HG02973 (cell line): ENCODE data around the gene STPG4.
"Not testable (repeated sequence)": the region's sequence is repeated elsewhere in the genome, so short reads cannot be mapped to it uniquely, and the experiment has no call there.

Source experiments
- ATAC-seq: cut with Tn5 transposase; IDR thresholded peaks from one replicate; pipeline ENCODE4 v1.9.1; 2021; ENCODE audit warnings: moderate library complexity; ENCODE audit not compliant: unreplicated experiment

The STPG4 gene

DNA sequence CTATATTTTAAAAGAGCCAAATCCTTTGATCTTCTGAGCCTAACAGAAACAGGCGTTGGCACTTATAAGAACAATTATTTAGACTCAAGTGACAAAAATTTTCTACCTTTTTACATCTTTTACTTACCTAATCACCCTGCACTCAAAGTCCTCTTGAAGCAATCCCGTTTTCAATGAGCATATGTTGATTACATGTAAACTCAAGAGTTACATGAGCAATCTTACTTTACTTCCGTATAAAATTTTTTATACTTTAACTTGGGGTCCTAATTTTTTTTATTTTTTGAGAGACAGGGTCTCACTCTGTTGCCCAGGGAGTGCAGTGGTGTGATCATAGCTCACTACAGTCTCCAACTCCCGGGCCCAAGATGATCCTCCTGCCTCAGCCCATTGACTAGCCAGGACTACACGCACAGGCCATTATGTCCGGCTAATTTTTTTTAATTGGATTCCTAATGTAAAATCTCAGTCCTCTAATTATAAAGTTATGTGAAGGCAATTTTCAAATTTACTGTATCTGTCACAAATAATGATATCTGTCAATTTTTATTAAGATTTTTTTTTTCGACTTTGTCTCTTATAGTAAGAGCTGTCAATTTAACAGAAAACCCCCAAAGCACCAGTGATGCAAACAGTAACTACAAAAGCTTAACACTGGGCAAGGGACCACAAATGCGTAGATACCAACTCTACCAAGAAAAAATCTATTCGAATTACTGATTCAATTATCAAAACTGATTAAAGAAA, 19.1 kb upstream of the STPG4 start:
- no peak for ATAC-seq

DNA sequence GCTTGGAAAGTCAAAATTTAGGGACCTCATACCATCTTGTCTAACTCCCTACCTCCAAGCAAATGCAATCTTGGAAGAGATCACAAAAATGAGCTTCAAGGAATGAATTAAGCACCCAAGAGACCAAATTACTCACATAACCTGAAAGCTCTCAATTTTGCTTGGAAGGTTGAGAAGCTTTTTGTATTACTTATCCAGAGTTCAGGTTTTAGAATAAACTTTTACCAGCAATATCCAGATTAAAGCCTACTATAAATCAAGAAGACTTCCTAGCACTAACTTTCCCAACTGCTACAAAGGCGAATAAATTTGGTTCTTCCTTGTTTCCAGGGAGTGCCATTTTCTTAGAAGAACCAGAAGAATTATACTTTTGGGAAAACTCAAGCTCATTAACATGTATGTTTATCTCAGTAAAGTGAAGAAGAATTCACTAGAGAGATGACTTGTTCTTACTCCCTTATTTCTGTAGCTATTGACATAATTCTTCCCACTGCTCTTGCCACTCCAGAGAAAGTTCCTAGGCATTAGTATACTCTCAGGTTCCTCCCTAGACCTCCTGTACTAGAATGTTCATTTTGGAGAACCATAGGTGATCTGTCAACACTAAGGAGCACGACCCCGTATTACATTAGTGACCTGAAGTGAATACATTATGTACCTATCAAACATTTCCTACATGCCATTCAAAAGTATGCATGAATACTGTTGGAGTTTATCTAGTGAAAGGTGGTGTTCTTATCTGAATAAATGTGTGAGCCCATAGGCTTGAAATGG, 18.0 kb upstream of the STPG4 start:
- no peak for ATAC-seq

DNA sequence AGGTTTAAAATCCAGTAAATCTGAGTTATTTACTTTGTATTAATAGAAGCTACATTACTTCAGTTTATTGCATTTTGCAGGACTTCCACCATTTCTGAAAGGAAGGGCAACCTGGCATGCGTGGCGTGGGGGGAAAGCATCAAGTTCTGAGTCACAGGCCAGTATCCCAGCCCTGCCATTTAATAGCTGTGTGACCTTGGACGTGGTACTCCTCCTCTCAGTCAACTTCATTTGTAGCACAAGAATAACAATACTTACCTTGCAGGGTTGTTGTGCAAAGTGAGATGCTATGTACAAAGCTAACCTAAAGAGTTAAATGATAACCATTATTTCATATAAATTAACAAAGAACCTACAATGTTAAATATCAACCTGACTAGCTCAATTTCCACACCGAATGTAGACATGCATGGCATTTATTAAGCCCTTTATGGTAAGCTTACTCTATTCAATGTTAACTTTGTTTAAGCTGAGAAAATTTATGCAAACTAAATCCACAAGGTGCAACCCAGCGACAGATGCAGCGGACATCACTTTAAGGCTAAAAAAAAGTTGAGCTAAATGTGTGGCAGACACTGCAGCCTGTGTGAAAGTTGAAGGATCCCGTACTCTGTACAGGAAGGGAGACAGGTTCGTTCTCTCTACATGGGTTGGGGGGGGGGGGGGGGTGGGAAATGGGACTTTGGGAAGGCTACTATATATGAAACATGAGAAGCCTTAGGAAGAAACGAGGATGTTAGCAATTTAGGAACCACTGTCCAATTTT, 17.2 kb upstream of the STPG4 start:
- no peak for ATAC-seq

- ATAC-seq = no peak
These were observed 14.7 kb upstream of the STPG4 start for GRCh38 chr2:47169784-47170183.

DNA sequence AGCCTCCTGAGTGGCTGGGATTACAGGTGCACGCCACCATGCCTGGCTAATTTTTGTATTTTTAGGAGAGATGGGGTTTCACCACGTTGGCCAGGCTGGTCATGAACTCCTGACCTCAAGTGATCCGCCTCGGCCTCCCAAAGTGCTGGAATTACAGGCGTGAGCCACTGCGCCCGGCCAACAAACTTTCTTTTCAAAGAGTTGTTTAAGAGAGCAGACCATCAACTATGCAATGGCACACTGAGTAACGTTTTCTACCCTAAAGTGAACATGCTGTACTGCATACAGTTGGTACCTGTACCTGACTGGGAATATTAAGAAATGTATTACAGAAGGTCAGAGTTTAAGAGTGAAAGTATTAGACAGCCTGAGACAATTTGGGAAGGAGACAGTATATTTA, 13.8 kb upstream of the STPG4 start:
- not testable (repeated sequence) for ATAC-seq

DNA sequence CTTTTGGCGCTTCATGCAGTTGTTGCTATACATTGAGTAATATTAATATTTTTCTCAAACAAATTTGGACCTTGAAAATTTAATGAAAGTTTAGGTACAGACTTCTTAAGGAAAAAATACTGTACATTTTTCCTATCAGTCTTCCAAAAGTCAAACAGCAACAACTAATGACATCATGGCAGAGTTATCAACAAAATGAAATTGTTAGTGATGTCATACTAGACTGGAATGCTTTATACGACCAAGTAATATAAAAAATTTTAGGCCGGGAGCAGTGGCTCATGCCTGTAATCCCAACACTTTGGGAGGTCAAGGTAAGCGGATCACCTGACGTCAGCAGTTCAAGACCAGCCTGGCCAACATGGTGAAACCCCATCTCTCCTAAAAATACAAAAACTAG, 12.0 kb upstream of the STPG4 start:
- no peak for ATAC-seq

GRCh38 chr2:47165001-47165555, 10.0 kb upstream of the STPG4 start:
- ATAC-seq = no peak

- no peak for ATAC-seq
These were observed 7.7 kb upstream of the STPG4 start for GRCh38 chr2:47162780-47163179.

GRCh38 chr2:47161475-47161874, 6.4 kb upstream of the STPG4 start:
- ATAC-seq = no peak

DNA sequence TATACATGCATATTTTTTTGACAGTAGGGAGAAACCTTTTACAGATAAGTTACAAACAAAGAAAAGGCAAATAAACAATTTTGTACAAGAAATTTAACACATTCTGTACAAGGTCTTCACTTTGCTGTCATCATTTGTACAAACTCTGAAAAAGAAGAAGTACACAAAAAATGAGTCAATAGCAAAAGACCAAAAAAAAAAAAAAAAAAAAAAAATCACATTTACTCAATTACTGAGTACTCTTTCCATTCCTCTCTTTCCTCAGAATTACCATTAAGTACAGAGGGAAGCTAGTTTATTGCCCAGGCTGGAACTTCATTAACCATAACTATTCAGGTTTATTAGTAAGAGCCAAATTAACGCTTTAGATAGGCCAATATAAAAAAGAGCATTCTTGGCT, 5.6 kb upstream of the STPG4 start:
- no peak for ATAC-seq

GRCh38 chr2:47160211-47160610, 5.1 kb upstream of the STPG4 start:
- ATAC-seq = no peak

DNA sequence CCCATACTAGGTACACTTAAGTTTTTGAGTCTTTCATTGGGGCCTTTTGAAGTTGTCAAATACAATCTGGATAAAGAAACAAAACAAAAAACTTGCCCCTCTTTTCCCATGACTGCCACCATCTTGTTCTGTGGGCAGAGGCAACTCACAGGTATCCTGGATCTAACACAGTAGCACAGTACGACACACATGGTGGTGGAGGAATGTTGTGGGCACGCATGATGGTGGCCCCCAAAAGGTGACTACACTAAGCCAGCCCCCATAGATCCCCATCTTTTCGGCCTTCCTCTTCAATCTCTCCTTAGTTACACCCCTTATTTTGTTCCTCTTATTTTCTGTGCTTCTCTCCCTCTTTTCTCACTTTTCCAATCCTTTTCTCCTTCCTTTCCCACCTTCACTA, 4.5 kb upstream of the STPG4 start:
- ATAC-seq = no peak

- ATAC-seq = no peak
These were observed 3.5 kb upstream of the STPG4 start for GRCh38 chr2:47158576-47158975.

DNA sequence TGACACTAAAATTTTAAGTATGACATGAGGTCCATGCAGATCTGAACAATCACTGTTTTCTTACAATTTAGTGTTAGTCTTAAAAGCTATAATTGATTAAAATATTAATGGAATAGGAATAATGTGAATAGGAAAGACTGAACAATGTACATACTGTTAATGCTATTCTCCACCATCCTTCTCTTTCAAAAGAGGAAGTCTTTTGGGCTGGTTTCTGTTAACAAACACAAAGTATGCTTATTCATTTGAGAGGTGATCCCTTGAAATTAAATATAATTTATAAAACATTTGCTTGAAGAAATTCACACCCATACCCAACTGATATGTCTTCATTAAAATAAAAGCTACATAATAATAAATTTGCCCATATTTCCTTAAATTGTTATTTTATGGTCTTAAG, 2.3 kb downstream of the STPG4 start:
- ATAC-seq = no peak

GRCh38 chr2:47150175-47150574, 4.9 kb downstream of the STPG4 start:
- no peak for ATAC-seq

GRCh38 chr2:47147021-47147420, 8.1 kb downstream of the STPG4 start:
- no peak for ATAC-seq

DNA sequence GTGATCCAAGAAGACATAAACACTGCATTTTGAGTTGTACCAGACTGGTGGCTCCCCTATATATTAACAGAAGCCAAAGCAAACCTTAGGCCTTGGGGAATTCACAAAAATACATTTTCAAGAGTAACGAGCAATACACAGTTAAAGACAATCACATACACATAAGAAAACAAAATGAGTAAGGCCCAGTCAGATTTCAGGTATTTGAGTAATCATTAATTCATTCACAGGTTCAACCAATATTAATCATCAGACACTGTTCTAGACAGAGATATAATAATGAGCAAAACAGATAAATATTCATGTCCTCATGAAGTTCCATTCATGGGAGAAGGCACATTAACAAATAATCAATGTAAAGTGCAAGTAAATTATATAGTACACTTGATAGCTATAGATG, 9.6 kb downstream of the STPG4 start:
- ATAC-seq = no peak

DNA sequence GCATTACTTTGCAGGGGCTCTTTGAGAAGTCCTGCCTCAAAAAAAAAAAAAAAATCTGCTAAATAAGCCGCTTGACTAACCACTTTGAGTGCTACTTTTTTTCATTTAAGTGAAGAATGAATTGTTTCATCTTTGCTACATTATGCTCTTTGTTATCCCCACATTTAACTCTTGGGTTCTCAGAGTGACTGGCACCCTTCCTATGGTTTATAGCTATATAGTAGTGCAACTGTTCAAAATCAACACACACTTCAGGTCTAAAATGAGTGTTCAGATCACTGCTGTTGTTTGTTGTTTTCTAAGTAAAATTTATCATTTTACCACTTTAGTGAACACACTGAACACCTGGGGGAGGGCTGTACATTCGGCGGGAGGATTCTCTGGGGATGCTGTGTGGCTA, 13.6 kb downstream of the STPG4 start:
- ATAC-seq = no peak

- ATAC-seq = no peak
These were observed 20.6 kb downstream of the STPG4 start for GRCh38 chr2:47134386-47135090.

GRCh38 chr2:47133046-47133445, 22.1 kb downstream of the STPG4 start:
- ATAC-seq = no peak

DNA sequence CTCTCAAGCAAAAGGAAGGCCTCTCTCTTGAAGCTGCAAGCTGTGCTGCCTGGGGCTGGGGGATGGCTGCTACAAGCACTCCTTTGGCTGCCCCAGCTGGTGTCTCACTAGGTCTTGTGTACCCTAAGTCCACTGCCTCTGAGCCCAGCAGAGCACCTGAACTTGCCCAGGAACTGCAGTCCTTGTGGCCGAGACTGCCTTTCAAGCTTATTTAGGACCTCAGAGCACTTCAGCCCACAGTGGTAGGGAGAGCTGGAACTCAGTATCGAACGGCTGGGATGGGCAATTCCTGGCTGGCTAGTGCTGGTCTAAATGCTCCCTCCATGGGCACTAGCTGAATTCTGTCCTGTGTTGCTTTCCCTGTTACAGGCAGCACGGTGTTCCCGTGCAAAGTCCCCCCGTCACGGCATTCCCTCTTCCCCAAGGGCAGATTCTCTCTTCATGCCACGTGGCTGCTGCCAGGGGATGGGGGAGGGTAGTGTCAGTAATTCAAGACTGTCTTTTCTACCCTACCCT, 25.9 kb downstream of the STPG4 start:
- ATAC-seq = no peak
